ENCODE results near the gene EEPD1.
"Not testable (repeated sequence)": the region's sequence is repeated elsewhere in the genome, so short reads cannot be mapped to it uniquely, and the experiment has no call there.

The EEPD1 gene

DNA sequence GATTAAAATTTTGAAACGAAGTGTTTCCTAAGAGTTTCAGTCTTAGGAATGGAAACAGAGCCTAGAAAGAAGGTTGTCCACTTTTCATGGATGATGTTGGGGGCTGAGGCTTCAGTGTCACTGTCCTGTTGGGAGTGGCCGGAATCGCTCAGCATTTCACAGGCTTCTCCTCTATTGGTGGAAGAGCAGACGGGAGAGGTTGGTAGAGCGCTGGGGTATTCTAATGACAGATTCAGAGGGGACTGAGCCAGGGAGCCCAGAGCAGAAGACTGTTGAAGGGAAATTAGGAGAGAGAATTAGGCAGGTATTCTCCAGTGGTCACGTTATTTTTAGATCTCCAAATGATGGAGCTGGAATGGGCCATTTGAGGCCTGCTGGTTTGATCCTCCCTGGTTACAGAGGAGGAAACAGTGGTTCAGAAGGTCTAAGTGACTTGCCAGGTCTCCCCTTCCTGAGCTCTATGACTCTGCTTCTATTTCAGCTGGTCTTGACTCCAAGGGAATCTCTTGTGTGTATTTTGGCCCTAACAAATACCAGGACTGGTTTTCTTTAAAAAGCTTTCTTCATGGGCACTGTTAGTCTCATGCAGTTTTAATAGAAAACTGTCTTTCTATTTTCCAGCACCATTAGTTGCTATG, 35.7 kb upstream of the EEPD1 start:
- peak overlapping the region; percentile 89 for H3K27ac ChIP-seq
- TF ChIP-seq CTCF (IDR thresholded peaks at IDR 0.05; ENCODE audit: low read depth, low read length, missing control alignments) = no peak
- H3K27me3 ChIP-seq (replicated peaks) = no peaks in the 10 kb centered on the region

DNA sequence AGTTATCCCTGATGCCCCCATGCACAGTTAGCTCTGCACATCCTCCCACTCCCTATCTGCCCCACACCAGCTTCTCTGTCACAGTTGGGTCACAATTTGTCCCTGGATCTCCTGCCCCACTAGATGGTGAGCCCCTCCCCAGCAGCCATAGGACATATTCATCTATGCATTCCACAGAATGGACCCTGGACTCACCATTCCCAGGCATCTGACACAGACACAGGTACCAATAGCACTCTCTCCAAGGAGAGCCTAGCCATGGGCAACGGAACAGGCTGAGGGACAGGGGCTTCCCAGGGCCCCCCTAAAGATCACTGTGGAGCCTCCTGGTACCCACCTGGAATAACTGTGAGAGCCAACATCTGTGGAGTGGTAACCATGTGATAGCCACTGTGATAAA, 34.7 kb upstream of the EEPD1 start:
- Histone ChIP-seq H3K27me3 (replicated peaks) (no peaks in the 10 kb centered on the region), H3K27ac (no peak overlapping the region), H3K4me3 (ENCODE audit: low read depth, low read length) (no peak overlapping the region), H3K36me3 (replicated peaks) (no peaks in the 10 kb centered on the region)
- no peak for TF ChIP-seq CTCF (IDR thresholded peaks at IDR 0.05; ENCODE audit: low read depth, low read length, missing control alignments)
- DNase-seq = no peak
- in situ Hi-C loops (cut with HindIII; ENCODE audit: low pct_ligation_motif_present, low sequenced_read_pairs) = no loop called here

More for the DNA sequence above, 35.7 kb upstream of the EEPD1 start:
- H3K4me3 ChIP-seq (ENCODE audit: low read depth, low read length) = no peak overlapping the region
- DNase-seq = no peak
- H3K36me3 ChIP-seq (replicated peaks) = no peaks in the 10 kb centered on the region
- in situ Hi-C loops (cut with HindIII; ENCODE audit: low pct_ligation_motif_present, low sequenced_read_pairs) = no loop called here

- peak; percentile 98 for DNase-seq
- H3K27ac ChIP-seq = peak overlapping the region; percentile 35
- H3K4me3 ChIP-seq (ENCODE audit: low read depth, low read length) = no peak overlapping the region
- in situ Hi-C loops (cut with HindIII; ENCODE audit: low pct_ligation_motif_present, low sequenced_read_pairs) = no loop called here
- no peak for TF ChIP-seq CTCF (IDR thresholded peaks at IDR 0.05; ENCODE audit: low read depth, low read length, missing control alignments)
- H3K36me3 ChIP-seq (replicated peaks) = no peaks in the 10 kb centered on the region
- H3K27me3 ChIP-seq (replicated peaks) = no peaks in the 10 kb centered on the region
Observed at GRCh38 chr7:36119005-36119706, 33.9 kb upstream of the EEPD1 start.

GRCh38 chr7:36119983-36120646, 32.9 kb upstream of the EEPD1 start:
- H3K27ac ChIP-seq; H3K36me3 ChIP-seq (replicated peaks); in situ Hi-C loops (cut with HindIII; ENCODE audit: low pct_ligation_motif_present, low sequenced_read_pairs); DNase-seq; H3K27me3 ChIP-seq (replicated peaks); H3K4me3 ChIP-seq (ENCODE audit: low read depth, low read length): not testable (repeated sequence)

DNA sequence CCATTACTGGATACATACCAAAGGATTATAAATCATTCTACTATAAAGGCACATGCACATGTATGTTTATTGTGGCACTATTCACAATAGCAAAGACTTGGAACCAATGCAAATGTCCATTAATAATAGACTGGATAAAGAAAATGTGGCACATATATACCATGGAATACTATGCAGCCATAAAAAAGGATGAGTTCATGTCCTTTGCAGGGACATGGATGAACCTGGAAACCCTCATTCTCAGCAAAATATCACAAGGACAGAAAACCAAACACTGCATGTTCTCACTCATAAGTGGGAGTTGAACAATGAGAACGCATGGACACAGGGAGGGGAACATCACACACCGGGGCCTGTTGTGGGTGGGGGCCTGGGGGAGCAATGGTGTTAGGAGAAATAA, 27.4 kb upstream of the EEPD1 start:
- in situ Hi-C loops (cut with HindIII; ENCODE audit: low pct_ligation_motif_present, low sequenced_read_pairs); H3K36me3 ChIP-seq (replicated peaks); H3K27ac ChIP-seq; H3K27me3 ChIP-seq (replicated peaks); H3K4me3 ChIP-seq (ENCODE audit: low read depth, low read length); DNase-seq: not testable (repeated sequence)

- H3K4me3 ChIP-seq (ENCODE audit: low read depth, low read length) = no peak overlapping the region
- no peak for TF ChIP-seq CTCF (IDR thresholded peaks at IDR 0.05; ENCODE audit: low read depth, low read length, missing control alignments)
- no peak for DNase-seq
- H3K27me3 ChIP-seq (replicated peaks) = no peaks in the 10 kb centered on the region
- in situ Hi-C loops (cut with HindIII; ENCODE audit: low pct_ligation_motif_present, low sequenced_read_pairs) = no loop called here
- no peak overlapping the region for H3K27ac ChIP-seq
- no peaks in the 10 kb centered on the region for H3K36me3 ChIP-seq (replicated peaks)
Observed at GRCh38 chr7:36127075-36127740, 25.8 kb upstream of the EEPD1 start.

Data from brain microvascular endothelial cell (primary cell).